Mesothelial cell of epicardium (in vitro differentiated cells): ENCODE data around the gene OR4D5. TPM values are rescaled to one million over a fixed set of nuclear protein-coding genes. Genes with fewer than 3 reads are reported as not detected.

Experiments used
- DNase-seq, 2 experiments: peaks; one replicate each; pipeline ENCODE4 v3.0.0; 2021; ENCODE audit warnings: low spot score in 2 of 2; ENCODE audit not compliant: unreplicated experiment in 2 of 2
- H3K27ac Mint-ChIP-seq: 2 replicates; pipeline ENCODE4 v1.8.0; 2021; ENCODE audit warnings: mixed read lengths
- H3K27me3 Mint-ChIP-seq: 2 replicates; pipeline ENCODE4 v1.8.0; 2021; ENCODE audit warnings: low read depth, mixed read lengths
- H3K36me3 Mint-ChIP-seq: 2 replicates; pipeline ENCODE4 v1.8.0; 2021; ENCODE audit warnings: mixed read lengths
- H3K4me1 Mint-ChIP-seq: 2 replicates; pipeline ENCODE4 v1.8.0; 2021; ENCODE audit warnings: mixed read lengths
- H3K4me3 Mint-ChIP-seq: 2 replicates; pipeline ENCODE4 v1.8.0; 2021; ENCODE audit warnings: mild to moderate bottlenecking, moderate library complexity, mixed read lengths
- H3K9me3 Mint-ChIP-seq: 2 replicates; pipeline ENCODE4 v1.8.0; 2021; ENCODE audit warnings: mixed read lengths
- CTCF ChIP-seq: fragments of 200-600 bp; sonication (generic); IDR thresholded peaks from one replicate; pipeline ENCODE4 v1.5.0; 2021; ENCODE audit warnings: antibody characterized with exemption; ENCODE audit not compliant: unreplicated experiment
- total RNA-seq: library from RNA; stranded (reverse); gene quantifications from 3 replicates; pipeline ENCODE4 v1.2.1, GENCODE V29; 2021

Gene OR4D5
- total RNA-seq = not detected in 3 replicates

- Mint-ChIP-seq H3K27ac (no peak within 1 kb of the TSS), H3K36me3 (no peaks in the 10 kb centered on the region), H3K27me3 (peaks cover 15% of the 10 kb centered on the region), H3K4me1 (no peaks in the 10 kb centered on the region), H3K4me3 (no peak within 1 kb of the TSS), H3K9me3 (no peaks in the 10 kb centered on the region)
- no peak for DNase-seq
- TF ChIP-seq CTCF = no peak
Observed at GRCh38 chr11:123939317-123939716, at the start of gene OR4D5. TSS of gene OR4D5 (plus strand) at chr11:123939617. CDS start at chr11:123939617, 0 bp downstream.

GRCh38 chr11:123892031-123892430, 47.4 kb upstream of the OR4D5 start:
- Mint-ChIP-seq H3K27me3 (peaks cover 5% of the 10 kb centered on the region), H3K9me3 (no peaks in the 10 kb centered on the region), H3K27ac (no peak overlapping the region), H3K36me3 (no peaks in the 10 kb centered on the region), H3K4me3 (no peak overlapping the region), H3K4me1 (no peaks in the 10 kb centered on the region)
- DNase-seq = no peak
- TF ChIP-seq CTCF = no peak

GRCh38 chr11:123899792-123900191, 39.6 kb upstream of the OR4D5 start:
- no peaks in the 10 kb centered on the region for H3K36me3 Mint-ChIP-seq
- H3K4me3 Mint-ChIP-seq = no peak overlapping the region
- no peak for DNase-seq
- TF ChIP-seq CTCF = no peak
- no peak overlapping the region for H3K27ac Mint-ChIP-seq
- H3K27me3 Mint-ChIP-seq = peaks cover 8% of the 10 kb centered on the region
- H3K9me3 Mint-ChIP-seq = no peaks in the 10 kb centered on the region
- no peaks in the 10 kb centered on the region for H3K4me1 Mint-ChIP-seq

GRCh38 chr11:123901867-123902266, 37.5 kb upstream of the OR4D5 start, which contains the start of gene OR8D4:
TSS of gene OR8D4 (plus strand) at chr11:123902167. CDS start at chr11:123906432, 4,265 bp downstream.
- Mint-ChIP-seq H3K9me3 (no peaks in the 10 kb centered on the region), H3K27me3 (peaks cover 7% of the 10 kb centered on the region), H3K4me3 (no peak within 1 kb of the TSS), H3K4me1 (no peaks in the 10 kb centered on the region), H3K36me3 (no peaks in the 10 kb centered on the region), H3K27ac (no peak within 1 kb of the TSS)
- no peak for TF ChIP-seq CTCF
- no peak for DNase-seq

- TF ChIP-seq CTCF = no peak
- no peaks in the 10 kb centered on the region for H3K36me3 Mint-ChIP-seq
- H3K9me3 Mint-ChIP-seq = no peaks in the 10 kb centered on the region
- no peak for DNase-seq
- no peak overlapping the region for H3K27ac Mint-ChIP-seq
- no peak overlapping the region for H3K4me3 Mint-ChIP-seq
- H3K4me1 Mint-ChIP-seq = no peaks in the 10 kb centered on the region
- peaks cover 9% of the 10 kb centered on the region for H3K27me3 Mint-ChIP-seq
Observed at GRCh38 chr11:123903932-123904331, 35.5 kb upstream of the OR4D5 start.

GRCh38 chr11:123904932-123905331, 34.5 kb upstream of the OR4D5 start:
- Mint-ChIP-seq H3K4me3 (no peak overlapping the region), H3K4me1 (no peaks in the 10 kb centered on the region), H3K27me3 (peaks cover 9% of the 10 kb centered on the region), H3K27ac (no peak overlapping the region), H3K36me3 (no peaks in the 10 kb centered on the region), H3K9me3 (no peaks in the 10 kb centered on the region)
- DNase-seq = no peak
- no peak for TF ChIP-seq CTCF
